ENCODE measurements around the gene CYB561D2. TPM values are rescaled to one million over a fixed set of nuclear protein-coding genes. Genes with fewer than 3 reads are reported as not detected.
A peak's percentile ranks its signal among the peaks of the same experiment; 100 is the strongest.

The CYB561D2 gene
- total RNA-seq, 2 donors from 2014 or later = 35.6 to 40.8 TPM

DNA sequence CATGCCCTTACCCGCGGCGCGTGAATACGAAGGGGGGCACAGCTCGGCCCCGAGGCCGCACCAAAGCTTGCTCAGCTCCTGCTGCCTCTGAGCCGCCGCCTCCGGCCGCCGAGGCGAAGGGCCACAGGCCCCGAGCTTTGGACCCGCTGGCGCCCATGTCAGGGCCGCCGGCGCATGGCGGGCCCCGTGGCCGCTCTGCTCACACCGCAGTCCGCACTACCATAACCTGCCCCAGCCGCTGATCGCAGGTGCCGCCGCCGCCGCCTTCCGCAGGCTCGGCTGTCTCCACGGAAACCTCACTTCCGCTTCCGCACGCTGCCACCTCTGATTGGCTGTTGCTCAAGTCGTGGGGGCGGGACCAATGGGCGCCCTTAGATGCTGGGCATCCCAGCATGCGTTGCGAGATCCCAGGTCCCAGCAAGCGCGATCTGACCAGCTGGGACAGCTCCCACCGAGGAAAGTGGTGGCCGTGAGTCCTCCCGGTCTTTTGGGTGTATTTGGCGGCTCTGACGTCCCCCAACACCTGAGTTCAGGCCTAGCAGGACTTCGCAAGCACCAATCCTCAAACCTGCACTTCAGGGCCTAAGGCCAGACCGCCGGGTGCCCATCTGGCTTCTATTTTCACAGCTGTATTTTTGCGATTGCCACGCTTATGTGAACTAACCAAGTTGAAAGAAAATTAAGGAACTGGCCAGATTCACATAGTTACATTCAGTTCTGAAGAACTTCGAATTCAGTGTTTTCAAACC, 22.5 kb upstream of the CYB561D2 start, which contains the start of gene TUSC2:
Gene TUSC2, minus strand, starts transcription at position 281 of the 749 bp plus-strand sequence. Its CDS starts 124 bp downstream, at position 157.
- Mint-ChIP-seq H3K4me3 (peak within 1 kb of the TSS; percentile 82), H3K9me3 (no peaks in the 10 kb centered on the region), H3K4me1 (no peaks in the 10 kb centered on the region), H3K36me3 (ENCODE audit: low read depth) (peaks cover 62% of the 10 kb centered on the region), H3K27ac (peak within 1 kb of the TSS; percentile 87), H3K27me3 (no peaks in the 10 kb centered on the region)
- ATAC-seq (replicated peaks) = peak; percentile 98

DNA sequence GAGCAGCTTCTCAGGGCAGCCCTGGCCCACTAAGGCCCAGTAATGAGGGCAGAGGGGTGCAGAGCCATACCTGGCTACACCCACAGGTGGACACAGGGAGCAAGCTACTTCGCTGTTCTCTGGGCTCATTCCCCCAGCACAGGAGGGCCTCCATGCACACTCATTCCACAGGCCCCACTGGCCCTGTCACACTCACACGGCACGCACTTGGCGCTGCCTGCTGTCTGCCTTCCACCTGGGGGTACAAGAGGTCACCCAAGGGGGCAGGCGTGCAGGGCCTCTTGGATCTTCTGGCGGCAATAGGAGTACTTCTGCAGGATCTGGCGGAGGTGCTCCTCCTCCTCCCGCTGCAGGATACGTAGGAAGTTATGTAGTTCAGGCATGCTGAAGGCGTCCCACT, 20.3 kb upstream of the CYB561D2 start:
- ATAC-seq (replicated peaks) = no peak
- no peak overlapping the region for H3K4me3 Mint-ChIP-seq
- H3K36me3 Mint-ChIP-seq (ENCODE audit: low read depth) = peaks cover 75% of the 10 kb centered on the region
- no peak overlapping the region for H3K27ac Mint-ChIP-seq
- no peaks in the 10 kb centered on the region for H3K27me3 Mint-ChIP-seq
- H3K9me3 Mint-ChIP-seq = no peaks in the 10 kb centered on the region
- H3K4me1 Mint-ChIP-seq = peaks cover 9% of the 10 kb centered on the region

DNA sequence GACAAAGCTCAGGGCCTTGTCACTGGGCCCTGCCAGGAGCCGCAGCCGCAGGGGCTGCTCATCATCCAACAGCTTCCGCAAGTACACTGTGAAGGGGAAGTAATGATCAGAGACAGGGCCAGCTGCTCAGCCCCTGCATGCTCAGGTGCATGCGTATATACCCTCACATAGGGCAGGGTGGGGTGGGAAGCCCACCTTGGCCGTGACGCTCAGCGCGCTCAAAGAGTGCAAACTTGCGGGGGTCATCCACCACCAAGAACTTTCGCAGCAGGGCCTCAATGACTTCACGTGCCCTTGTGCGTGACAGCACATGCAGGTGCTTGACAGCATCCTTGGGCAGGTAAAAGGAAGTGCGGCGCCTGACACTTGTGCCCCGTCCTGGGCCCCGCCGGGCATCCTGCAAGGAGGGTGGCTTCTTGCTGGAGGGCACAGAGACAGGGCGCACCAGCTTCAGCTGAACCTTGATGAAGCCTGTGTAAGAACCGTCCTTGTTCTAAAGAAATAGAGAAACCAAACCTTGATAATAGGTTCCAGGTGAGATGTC, 19.2 kb upstream of the CYB561D2 start:
- no peak overlapping the region for H3K4me3 Mint-ChIP-seq
- no peaks in the 10 kb centered on the region for H3K9me3 Mint-ChIP-seq
- H3K4me1 Mint-ChIP-seq = peaks cover 9% of the 10 kb centered on the region
- peaks cover 84% of the 10 kb centered on the region for H3K36me3 Mint-ChIP-seq (ENCODE audit: low read depth)
- ATAC-seq (replicated peaks) = no peak
- H3K27me3 Mint-ChIP-seq = no peaks in the 10 kb centered on the region
- no peak overlapping the region for H3K27ac Mint-ChIP-seq

DNA sequence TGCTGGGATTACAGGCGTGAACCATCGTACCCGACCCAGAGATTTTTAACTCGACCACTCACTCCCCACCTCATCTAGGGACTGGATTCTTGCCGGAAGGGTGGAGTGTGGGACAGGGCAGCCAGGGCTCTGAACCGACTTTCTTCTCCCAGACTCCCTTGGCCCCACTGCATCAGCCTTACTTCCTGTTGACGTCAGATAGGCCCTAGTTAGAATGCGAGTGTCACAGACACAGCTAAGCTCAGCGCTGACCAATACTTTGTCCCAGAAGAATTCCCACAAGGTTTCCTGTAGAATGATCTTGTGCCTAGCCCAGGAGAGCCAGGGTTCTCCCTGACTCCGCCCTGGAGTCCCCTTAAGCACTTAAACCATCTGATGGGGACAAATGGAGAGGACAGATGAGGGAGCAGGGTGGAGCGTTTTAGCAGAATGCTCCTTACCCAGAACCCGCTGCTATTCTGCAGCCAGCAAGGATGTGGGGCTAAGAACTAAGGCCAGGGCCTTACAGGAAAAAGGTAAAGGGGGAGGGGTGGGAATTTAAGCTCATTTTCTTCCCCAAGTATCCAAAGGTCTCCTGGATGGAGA, 16.8 kb upstream of the CYB561D2 start:
- H3K36me3 Mint-ChIP-seq (ENCODE audit: low read depth) = peaks cover 99% of the 10 kb centered on the region

DNA sequence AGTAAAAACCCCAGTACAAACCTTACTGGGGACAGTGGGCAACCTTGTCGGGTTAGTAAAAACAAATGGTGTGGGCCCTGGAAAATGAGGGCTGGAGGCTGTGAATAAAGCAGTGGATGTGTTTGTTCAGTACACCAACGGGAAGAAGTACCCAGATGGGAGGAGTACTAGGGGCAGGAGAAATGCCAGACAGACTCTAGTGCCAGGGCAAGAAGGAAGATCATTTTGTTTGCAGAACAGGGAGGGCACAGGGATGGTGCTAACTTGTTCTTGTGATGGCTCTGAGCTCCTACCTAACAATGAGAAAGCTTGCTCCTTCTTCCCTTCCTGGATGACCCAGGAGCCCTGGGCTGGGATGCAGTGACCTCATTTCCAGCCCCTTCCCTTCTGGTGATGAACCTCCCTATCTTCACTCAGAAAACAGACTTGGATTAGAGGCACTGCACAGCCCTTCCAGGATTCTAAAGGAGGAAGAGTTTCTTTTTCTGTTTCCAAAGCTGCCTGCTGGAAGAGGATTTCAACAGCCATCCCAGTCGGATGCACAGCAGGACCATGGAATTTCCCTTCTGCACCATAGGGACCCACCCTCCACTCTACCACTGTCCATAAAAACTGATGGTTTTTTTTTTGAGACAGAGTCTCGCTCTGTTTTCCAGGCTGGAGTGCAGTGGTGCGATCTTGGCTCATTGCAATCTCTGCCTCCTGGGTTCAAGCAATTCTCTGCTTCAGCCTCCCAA, 16.2 kb upstream of the CYB561D2 start:
- peaks cover 100% of the 10 kb centered on the region for H3K36me3 Mint-ChIP-seq (ENCODE audit: low read depth)
- H3K27me3 Mint-ChIP-seq = no peaks in the 10 kb centered on the region
- peaks cover 20% of the 10 kb centered on the region for H3K4me1 Mint-ChIP-seq
- no peaks in the 10 kb centered on the region for H3K9me3 Mint-ChIP-seq
- no peak for ATAC-seq (replicated peaks)
- H3K27ac Mint-ChIP-seq = peak overlapping the region; percentile 82
- peak overlapping the region; percentile 98 for H3K4me3 Mint-ChIP-seq

More for the DNA sequence above, 16.8 kb upstream of the CYB561D2 start:
- no peak for ATAC-seq (replicated peaks)
- no peaks in the 10 kb centered on the region for H3K9me3 Mint-ChIP-seq
- no peaks in the 10 kb centered on the region for H3K27me3 Mint-ChIP-seq
- H3K4me3 Mint-ChIP-seq = peak overlapping the region; percentile 98
- H3K27ac Mint-ChIP-seq = peak overlapping the region; percentile 82
- peaks cover 14% of the 10 kb centered on the region for H3K4me1 Mint-ChIP-seq

DNA sequence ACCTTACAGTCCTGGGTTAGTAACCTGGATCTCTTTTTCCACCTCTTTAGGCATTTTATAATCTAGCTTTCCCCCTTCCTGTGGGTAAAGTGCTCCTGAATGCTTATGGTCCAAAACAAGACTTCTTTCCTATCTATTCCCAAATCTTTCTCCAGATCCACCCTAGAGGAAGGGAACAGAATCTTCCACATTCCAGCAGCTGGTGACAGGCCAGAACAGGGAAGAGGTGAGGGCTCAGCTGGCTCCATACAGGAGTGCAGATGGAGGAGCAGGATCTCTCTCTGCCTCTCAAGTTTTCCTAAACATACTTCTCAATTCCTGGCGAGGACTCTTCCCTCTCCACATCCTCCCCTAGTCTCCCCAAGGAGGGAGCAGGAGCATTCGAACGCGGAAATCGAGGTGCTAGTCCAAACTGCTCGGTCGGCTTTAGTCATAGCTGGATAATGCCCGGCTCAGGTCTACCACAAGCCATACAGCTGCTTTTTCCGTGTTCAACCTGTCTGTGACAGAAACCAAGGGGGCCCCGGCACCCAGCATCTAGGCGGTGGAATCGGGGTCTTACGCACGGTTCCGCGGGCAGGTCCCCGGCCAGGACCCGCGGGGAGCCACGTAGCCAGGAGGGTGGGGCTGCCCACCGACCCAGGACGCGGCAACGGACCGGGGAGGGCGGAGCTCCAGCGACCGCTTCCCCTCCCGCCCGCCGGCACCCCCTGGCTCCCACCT, 14.0 kb upstream of the CYB561D2 start:
- Mint-ChIP-seq H3K4me3 (peak overlapping the region; percentile 98), H3K27ac (peak overlapping the region; percentile 93), H3K27me3 (no peaks in the 10 kb centered on the region), H3K4me1 (peaks cover 20% of the 10 kb centered on the region), H3K9me3 (no peaks in the 10 kb centered on the region), H3K36me3 (ENCODE audit: low read depth) (peaks cover 87% of the 10 kb centered on the region)
- peak; percentile 48 for ATAC-seq (replicated peaks)

DNA sequence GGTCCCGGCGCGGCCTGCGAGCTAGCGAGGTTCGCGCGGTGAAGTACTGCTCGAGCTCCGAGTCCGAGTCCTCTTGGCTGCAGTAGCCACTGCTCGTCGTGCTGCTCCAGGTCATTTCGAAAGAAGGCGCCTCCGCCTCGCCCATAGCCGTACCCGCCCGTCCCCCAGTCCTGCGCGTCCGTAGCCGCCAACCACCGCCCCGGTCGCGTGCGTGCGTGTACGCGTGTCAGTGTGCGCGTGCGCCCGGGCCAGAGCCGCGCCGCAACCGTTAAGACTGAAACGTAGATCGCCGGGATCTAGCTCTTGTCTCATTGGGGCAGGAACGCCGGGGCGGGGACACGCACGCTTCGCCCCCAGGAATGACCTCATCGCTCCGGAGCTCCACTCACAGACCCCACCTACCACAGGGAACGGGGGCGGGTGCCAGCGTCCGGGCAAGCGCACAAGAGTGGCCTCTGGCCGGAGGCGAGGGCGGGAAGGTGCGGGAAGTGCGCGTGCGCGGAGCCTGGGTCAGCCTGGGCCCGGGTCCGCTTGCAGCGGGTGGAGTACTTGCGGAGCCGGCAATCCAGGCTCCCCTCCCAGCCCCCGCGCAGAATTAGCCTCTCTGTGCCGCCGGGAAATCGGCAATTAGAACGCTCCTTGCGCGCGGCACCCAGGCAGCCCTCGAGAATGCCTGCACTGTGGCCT, 13.3 kb upstream of the CYB561D2 start:
- H3K4me1 Mint-ChIP-seq = peaks cover 20% of the 10 kb centered on the region
- ATAC-seq (replicated peaks) = peak; percentile 80

DNA sequence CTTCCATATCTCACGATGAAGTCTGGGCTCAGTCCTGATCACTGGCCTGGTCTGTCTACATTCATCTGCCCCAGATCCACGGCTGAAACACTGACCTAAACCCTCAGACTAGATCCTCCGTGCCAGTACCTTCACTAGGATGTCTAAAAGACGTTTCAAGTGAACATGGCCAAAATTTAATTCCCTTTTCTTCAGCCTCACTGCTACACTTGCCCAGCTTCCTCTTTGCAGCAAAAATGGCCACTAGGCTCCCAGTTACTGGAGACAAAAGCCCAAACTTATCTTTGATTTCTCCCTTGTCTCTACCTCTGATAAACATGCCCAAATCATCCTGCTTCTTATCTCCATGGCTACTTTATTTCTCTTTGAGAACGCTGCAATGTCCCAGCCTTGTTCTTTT, 11.7 kb upstream of the CYB561D2 start:
- Mint-ChIP-seq H3K9me3 (no peaks in the 10 kb centered on the region), H3K27me3 (no peaks in the 10 kb centered on the region), H3K27ac (peak overlapping the region; percentile 93), H3K4me3 (peak overlapping the region; percentile 98), H3K4me1 (peaks cover 15% of the 10 kb centered on the region), H3K36me3 (ENCODE audit: low read depth) (peaks cover 63% of the 10 kb centered on the region)
- no peak for ATAC-seq (replicated peaks)

More for the DNA sequence above, 13.3 kb upstream of the CYB561D2 start:
- H3K4me3 Mint-ChIP-seq = peak overlapping the region; percentile 98
- no peaks in the 10 kb centered on the region for H3K27me3 Mint-ChIP-seq
- peak overlapping the region; percentile 93 for H3K27ac Mint-ChIP-seq
- H3K36me3 Mint-ChIP-seq (ENCODE audit: low read depth) = peaks cover 80% of the 10 kb centered on the region
- no peaks in the 10 kb centered on the region for H3K9me3 Mint-ChIP-seq

DNA sequence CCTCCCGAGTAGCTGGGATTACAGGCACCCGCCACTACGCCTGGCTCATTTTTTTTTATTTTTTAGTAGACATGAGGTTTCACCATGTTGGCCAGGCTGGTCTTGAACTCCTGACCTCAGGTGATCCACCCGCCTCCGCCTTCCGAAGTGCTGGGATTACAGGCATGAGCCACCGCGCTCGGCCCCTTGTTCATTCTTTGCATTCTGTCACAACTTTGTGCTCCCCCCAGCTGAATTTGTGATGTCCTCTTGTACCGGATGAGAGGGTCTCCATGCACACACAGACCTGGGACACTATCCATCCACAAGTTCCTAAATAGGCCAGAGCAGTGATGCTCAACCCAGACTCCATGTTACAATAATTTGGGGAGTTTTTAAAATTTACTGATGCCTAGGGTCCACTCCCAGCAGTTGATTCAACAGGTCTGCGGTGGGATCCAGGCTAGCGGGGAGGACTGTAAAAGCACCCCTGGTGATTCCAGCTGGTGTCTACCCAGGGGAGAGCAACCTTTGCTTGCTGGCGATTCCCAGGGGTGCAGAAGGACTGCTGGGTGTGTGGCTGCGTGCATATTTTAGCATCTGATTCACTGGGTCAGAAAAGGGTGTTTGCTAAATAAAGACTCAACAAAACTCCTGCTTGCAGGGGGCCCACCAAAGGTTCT, 11.0 kb upstream of the CYB561D2 start:
- peak overlapping the region; percentile 93 for H3K27ac Mint-ChIP-seq
- H3K4me3 Mint-ChIP-seq = peak overlapping the region; percentile 98
- H3K9me3 Mint-ChIP-seq = no peaks in the 10 kb centered on the region
- no peak for ATAC-seq (replicated peaks)
- H3K4me1 Mint-ChIP-seq = peaks cover 11% of the 10 kb centered on the region
- H3K27me3 Mint-ChIP-seq = no peaks in the 10 kb centered on the region
- H3K36me3 Mint-ChIP-seq (ENCODE audit: low read depth) = peaks cover 57% of the 10 kb centered on the region

DNA sequence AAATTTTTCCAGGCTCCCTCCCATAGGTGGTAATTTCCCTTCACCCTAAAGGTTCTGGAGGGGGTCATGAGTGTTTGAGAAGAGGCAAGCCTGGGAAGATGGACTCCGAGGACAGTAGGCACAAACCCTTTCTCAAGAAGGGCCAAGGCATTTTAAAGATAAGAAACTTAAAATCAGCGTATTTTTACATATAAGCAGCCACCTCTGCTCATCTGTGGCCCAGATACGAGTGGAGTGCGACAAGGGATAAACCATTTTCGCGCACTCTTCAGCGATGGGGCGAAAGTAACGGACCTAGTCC, 10.6 kb upstream of the CYB561D2 start:
- Mint-ChIP-seq H3K4me1 (peaks cover 11% of the 10 kb centered on the region), H3K27ac (peak overlapping the region; percentile 93), H3K27me3 (no peaks in the 10 kb centered on the region), H3K36me3 (ENCODE audit: low read depth) (peaks cover 52% of the 10 kb centered on the region), H3K9me3 (no peaks in the 10 kb centered on the region), H3K4me3 (peak overlapping the region; percentile 98)
- ATAC-seq (replicated peaks) = no peak

DNA sequence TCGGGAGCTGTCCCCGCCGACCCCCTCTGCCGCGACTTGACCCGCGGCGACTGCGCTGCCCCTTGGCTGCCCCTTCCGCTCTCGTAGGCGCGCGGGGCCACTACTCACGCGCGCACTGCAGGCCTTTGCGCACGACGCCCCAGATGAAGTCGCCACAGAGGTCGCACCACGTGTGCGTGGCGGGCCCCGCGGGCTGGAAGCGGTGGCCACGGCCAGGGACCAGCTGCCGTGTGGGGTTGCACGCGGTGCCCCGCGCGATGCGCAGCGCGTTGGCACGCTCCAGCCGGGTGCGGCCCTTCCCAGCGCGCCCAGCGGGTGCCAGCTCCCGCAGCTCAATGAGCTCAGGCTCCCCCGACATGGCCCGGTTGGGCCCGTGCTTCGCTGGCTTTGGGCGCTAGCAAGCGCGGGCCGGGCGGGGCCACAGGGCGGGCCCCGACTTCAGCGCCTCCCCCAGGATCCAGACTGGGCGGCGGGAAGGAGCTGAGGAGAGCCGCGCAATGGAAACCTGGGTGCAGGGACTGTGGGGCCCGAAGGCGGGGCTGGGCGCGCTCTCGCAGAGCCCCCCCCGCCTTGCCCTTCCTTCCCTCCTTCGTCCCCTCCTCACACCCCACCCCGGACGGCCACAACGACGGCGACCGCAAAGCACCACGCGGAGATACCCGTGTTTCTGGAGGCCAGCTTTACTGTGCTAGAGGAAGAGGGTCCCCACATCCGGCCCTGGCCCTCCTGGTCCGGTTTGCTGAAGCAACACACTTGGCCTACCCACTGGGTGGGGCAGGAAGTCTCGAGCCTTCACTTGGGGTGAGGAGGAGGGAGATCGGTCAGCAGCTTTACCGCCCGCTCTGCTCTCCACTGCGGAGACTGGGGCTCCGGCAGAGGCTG, 10.0 kb upstream of the CYB561D2 start, which contains the start of gene RASSF1:
Gene RASSF1, minus strand, starts transcription at position 389 of the 882 bp plus-strand sequence. Its CDS starts 31 bp downstream, at position 358.
- peak within 1 kb of the TSS; percentile 98 for H3K4me3 Mint-ChIP-seq
- H3K4me1 Mint-ChIP-seq = peaks cover 11% of the 10 kb centered on the region
- no peaks in the 10 kb centered on the region for H3K27me3 Mint-ChIP-seq
- H3K9me3 Mint-ChIP-seq = no peaks in the 10 kb centered on the region
- peaks cover 46% of the 10 kb centered on the region for H3K36me3 Mint-ChIP-seq (ENCODE audit: low read depth)
- peak; percentile 44 for ATAC-seq (replicated peaks)
- H3K27ac Mint-ChIP-seq = peak within 1 kb of the TSS; percentile 93

DNA sequence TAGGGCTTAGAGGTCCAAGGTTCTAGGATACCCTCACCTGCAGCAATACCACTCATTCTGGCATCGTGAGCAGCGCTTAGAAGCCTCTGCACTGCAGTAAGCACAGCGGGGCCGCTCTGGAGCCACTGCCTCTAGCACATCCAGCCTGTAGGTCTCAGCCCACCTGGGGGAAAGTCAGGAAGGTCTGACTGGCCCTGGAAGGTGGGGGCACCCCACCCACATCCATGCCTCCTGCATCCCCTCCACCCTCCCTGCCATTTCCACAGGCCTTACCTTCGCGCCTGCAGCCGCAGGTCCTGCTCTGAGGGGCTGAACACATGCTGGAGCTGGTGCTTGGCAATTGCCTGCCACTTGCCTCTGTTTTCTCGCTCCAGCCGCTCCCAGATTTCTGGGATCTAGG, 9.1 kb upstream of the CYB561D2 start:
- Mint-ChIP-seq H3K27me3 (no peaks in the 10 kb centered on the region), H3K36me3 (ENCODE audit: low read depth) (peaks cover 38% of the 10 kb centered on the region), H3K27ac (no peak overlapping the region), H3K9me3 (no peaks in the 10 kb centered on the region), H3K4me3 (peak overlapping the region; percentile 98), H3K4me1 (peaks cover 16% of the 10 kb centered on the region)
- no peak for ATAC-seq (replicated peaks)

Data from activated T-helper 17 cell treated with anti-CD3 and anti-CD28 coated beads, Interleukin-2, amount 50 U/mL, for 72 hours (primary cell).